GM12864 (cell line): ENCODE measurements around the gene RB1.

Experiments
- DNase-seq: peaks from one replicate; pipeline ENCODE4 v3.0.0-alpha.2; 2011; ENCODE audit warnings: low read depth
- H3K4me3 ChIP-seq: 2 replicates; pipeline ENCODE4 v1.5.1; 2011; ENCODE audit warnings: mild to moderate bottlenecking, low read depth, low read length, control low read depth
- CTCF ChIP-seq: IDR thresholded peaks from 2 replicates; pipeline ENCODE4 v1.5.1; 2011; ENCODE audit warnings: low read depth, mild to moderate bottlenecking, moderate library complexity, low read length, control low read depth, inconsistent platforms; ENCODE audit errors: missing control alignments

Gene RB1

DNA sequence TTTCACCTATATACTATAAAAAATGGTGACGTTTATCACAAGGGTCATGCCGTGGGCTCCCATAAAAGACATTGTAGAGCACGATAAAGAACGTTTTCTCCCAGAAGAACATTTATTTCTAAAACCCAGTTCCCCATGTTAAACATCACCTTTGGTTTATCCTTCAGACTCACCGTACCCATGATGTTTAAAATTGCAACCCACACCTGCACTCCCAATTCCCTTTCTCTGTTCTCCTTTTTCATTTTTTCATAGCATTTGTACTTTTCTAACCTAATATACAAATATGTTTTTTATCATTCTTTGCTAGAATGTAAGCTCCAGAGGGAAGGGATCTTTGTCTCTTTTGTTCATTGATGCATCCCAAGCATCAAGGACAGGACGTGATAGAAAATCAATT lies 227.3 kb downstream of the RB1 start:
- TF ChIP-seq CTCF = no peak
- no peak for DNase-seq
- peak overlapping the region; percentile 16; the same call in 1 of the 2 replicates for H3K4me3 ChIP-seq
